ENCODE data around the gene PNMT.
A peak's percentile ranks its signal among the peaks of the same experiment; 100 is the strongest.

PNMT gene

DNA sequence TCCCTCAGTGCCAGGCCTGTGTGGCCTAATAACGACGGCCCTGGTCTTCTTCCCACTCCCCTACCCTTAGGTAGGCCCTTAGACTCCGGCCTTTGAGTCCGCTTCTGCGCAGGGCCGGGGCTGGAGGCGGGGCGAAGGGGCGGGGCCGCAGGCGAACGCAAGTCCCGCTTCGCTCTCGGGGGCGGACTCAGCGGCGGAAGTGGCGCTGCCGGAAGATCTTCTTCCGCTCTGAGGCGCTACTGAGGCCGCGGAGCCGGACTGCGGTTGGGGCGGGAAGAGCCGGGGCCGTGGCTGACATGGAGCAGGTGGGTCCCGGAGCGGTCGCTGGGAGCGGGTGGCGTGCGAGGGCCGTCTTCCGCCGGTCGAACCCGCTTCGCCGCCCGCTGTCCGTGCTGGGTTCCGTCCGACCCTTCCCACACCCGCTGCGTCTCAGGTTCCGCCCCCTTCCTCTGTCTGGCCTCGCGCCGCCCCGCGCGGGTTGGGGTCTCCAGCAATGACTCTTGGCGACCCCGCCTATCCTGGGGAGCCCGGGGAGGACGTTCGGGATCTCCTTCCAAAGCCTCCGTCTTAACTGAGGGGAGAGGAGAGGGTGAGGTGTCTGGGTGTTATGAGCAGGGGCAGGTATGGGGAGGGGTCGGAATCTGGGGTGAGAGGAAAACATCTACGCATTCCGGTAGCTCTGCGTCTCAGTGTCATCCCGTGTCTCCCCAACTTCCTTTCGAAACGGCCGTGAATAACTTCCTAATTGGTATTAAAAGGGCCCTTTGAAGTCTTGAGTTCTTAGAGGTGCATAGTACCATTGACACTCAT is 31.1 kb upstream of the PNMT start, which contains the start of gene STARD3 (continued):
- TF ChIP-seq PATZ1 (tag by site-specific recombination; IDR thresholded peaks at IDR 0.05) (peak; percentile 85), OVOL3 (tag by site-specific recombination; IDR thresholded peaks at IDR 0.05) (no peak; the same call in 1 of the 2 replicates), ZNF138 (tag by site-specific recombination; IDR thresholded peaks at IDR 0.05; ENCODE audit: borderline replicate concordance) (no peak), ZNF354C (tag by site-specific recombination; IDR thresholded peaks at IDR 0.05; ENCODE audit: borderline replicate concordance, low read depth) (no peak), ZNF658 (tag by site-specific recombination; IDR thresholded peaks at IDR 0.05) (no peak), ZNF560 (tag by site-specific recombination; IDR thresholded peaks at IDR 0.05; ENCODE audit: borderline replicate concordance) (no peak), ZNF843 (tag by site-specific recombination; IDR thresholded peaks at IDR 0.05) (peak; percentile 58; the same call in 1 of the 2 replicates), ZXDB (tag by site-specific recombination; IDR thresholded peaks at IDR 0.05) (peak; percentile 94), ZBTB8A (tag by site-specific recombination; IDR thresholded peaks at IDR 0.05) (peak; percentile 35; the same call in 1 of the 2 replicates), ZNF398 (tag by site-specific recombination; IDR thresholded peaks at IDR 0.05) (peak; percentile 33; the same call in 1 of the 2 replicates), SETDB1 (IDR thresholded peaks at IDR 0.05; ENCODE audit: insufficient read length, low read length) (no peak), FEZF1 (tag by site-specific recombination; IDR thresholded peaks at IDR 0.05) (no peak), ZNF324 (tag by site-specific recombination; IDR thresholded peaks at IDR 0.05) (no peak), ZNF423 (tag by site-specific recombination; IDR thresholded peaks at IDR 0.05) (no peak), MEIS1 (CRISPR knock-in tag; IDR thresholded peaks at IDR 0.05; ENCODE audit: borderline replicate concordance) (no peak), ZNF112 (tag by site-specific recombination; IDR thresholded peaks at IDR 0.05) (no peak), ZNF114 (tag by site-specific recombination; IDR thresholded peaks at IDR 0.05) (no peak), ZNF214 (tag by site-specific recombination; IDR thresholded peaks at IDR 0.05; ENCODE audit: borderline replicate concordance) (no peak), ZNF544 (tag by site-specific recombination; IDR thresholded peaks at IDR 0.05) (no peak), ZNF202 (tag by site-specific recombination; IDR thresholded peaks at IDR 0.05; ENCODE audit: borderline replicate concordance) (no peak), ZNF221 (tag by site-specific recombination; IDR thresholded peaks at IDR 0.05; ENCODE audit: borderline replicate concordance) (peak; percentile 80; the same call in 1 of the 2 replicates), OSR2 (tag by site-specific recombination; IDR thresholded peaks at IDR 0.05) (peak; percentile 44; the same call in 1 of the 2 replicates), AEBP2 (tag by site-specific recombination; IDR thresholded peaks at IDR 0.05; ENCODE audit: borderline replicate concordance) (no peak), GFI1B (tag by site-specific recombination; IDR thresholded peaks at IDR 0.05) (peak; percentile 40; the same call in 1 of the 2 replicates), KLF1 (tag by site-specific recombination; IDR thresholded peaks at IDR 0.05) (peak; percentile 68), ZNF621 (tag by site-specific recombination; IDR thresholded peaks at IDR 0.05) (no peak), TRIM28 (IDR thresholded peaks at IDR 0.05; ENCODE audit: borderline replicate concordance, low read length) (no peak)
- TF ChIP-seq, protein P1, sequence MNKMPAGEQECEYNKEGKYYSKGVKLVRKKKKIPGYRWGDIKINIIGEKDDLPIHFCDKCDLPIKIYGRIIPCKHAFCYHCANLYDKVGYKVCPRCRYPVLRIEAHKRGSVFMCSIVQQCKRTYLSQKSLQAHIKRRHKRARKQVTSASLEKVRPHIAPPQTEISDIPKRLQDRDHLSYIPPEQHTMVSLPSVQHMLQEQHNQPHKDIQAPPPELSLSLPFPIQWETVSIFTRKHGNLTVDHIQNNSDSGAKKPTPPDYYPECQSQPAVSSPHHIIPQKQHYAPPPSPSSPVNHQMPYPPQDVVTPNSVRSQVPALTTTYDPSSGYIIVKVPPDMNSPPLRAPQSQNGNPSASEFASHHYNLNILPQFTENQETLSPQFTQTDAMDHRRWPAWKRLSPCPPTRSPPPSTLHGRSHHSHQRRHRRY (tag by site-specific recombination; IDR thresholded peaks at IDR 0.05), result no peak
- TF ChIP-seq, protein P2, sequence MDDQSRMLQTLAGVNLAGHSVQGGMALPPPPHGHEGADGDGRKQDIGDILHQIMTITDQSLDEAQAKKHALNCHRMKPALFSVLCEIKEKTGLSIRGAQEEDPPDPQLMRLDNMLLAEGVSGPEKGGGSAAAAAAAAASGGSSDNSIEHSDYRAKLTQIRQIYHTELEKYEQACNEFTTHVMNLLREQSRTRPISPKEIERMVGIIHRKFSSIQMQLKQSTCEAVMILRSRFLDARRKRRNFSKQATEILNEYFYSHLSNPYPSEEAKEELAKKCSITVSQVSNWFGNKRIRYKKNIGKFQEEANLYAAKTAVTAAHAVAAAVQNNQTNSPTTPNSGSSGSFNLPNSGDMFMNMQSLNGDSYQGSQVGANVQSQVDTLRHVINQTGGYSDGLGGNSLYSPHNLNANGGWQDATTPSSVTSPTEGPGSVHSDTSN (CRISPR knock-in tag; IDR thresholded peaks at IDR 0.05), result peak; percentile 61; the same call in 1 of the 2 replicates
- TF ChIP-seq, protein P3, sequence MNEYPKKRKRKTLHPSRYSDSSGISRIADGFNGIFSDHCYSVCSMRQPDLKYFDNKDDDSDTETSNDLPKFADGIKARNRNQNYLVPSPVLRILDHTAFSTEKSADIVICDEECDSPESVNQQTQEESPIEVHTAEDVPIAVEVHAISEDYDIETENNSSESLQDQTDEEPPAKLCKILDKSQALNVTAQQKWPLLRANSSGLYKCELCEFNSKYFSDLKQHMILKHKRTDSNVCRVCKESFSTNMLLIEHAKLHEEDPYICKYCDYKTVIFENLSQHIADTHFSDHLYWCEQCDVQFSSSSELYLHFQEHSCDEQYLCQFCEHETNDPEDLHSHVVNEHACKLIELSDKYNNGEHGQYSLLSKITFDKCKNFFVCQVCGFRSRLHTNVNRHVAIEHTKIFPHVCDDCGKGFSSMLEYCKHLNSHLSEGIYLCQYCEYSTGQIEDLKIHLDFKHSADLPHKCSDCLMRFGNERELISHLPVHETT (tag by site-specific recombination; IDR thresholded peaks at IDR 0.05), result peak; percentile 64; the same call in 1 of the 2 replicates
